GM18873 (cell line): Measurements from ENCODE around the gene ST3GAL3.
"Not testable (repeated sequence)": the region's sequence is repeated elsewhere in the genome, so short reads cannot be mapped to it uniquely, and the experiment has no call there.

ENCODE experiments used
- ATAC-seq: cut with Tn5 transposase; IDR thresholded peaks from one replicate; pipeline ENCODE4 v1.9.1; 2021; ENCODE audit warnings: mild to moderate bottlenecking, moderate library complexity, moderate number of reproducible peaks; ENCODE audit not compliant: unreplicated experiment, low FRiP score

Gene ST3GAL3

GRCh38 chr1:43812579-43812978, 105.2 kb downstream of the ST3GAL3 start:
- no peak for ATAC-seq

- no peak for ATAC-seq
These were observed 107.1 kb downstream of the ST3GAL3 start for GRCh38 chr1:43814401-43814800.

- no peak for ATAC-seq
These were observed 110.1 kb downstream of the ST3GAL3 start for GRCh38 chr1:43817304-43817939.

- no peak for ATAC-seq
These were observed 111.4 kb downstream of the ST3GAL3 start for GRCh38 chr1:43818691-43819090.

- ATAC-seq = no peak
These were observed 112.0 kb downstream of the ST3GAL3 start for GRCh38 chr1:43819357-43819756.

- ATAC-seq = no peak
These were observed 114.1 kb downstream of the ST3GAL3 start for GRCh38 chr1:43821471-43821870.

- ATAC-seq = no peak
These were observed 114.8 kb downstream of the ST3GAL3 start for GRCh38 chr1:43822040-43822690.

- ATAC-seq = no peak
These were observed 117.5 kb downstream of the ST3GAL3 start for GRCh38 chr1:43824795-43825194.

GRCh38 chr1:43828574-43828973, 121.2 kb downstream of the ST3GAL3 start:
- no peak for ATAC-seq

GRCh38 chr1:43830802-43831201, 123.5 kb downstream of the ST3GAL3 start:
- ATAC-seq = no peak

GRCh38 chr1:43831851-43832250, 124.5 kb downstream of the ST3GAL3 start:
- ATAC-seq = no peak

GRCh38 chr1:43832255-43832654, 124.9 kb downstream of the ST3GAL3 start:
- no peak for ATAC-seq

- ATAC-seq = no peak
These were observed 125.7 kb downstream of the ST3GAL3 start for GRCh38 chr1:43832998-43833397.

- not testable (repeated sequence) for ATAC-seq
These were observed 126.6 kb downstream of the ST3GAL3 start for GRCh38 chr1:43833902-43834279.

- no peak for ATAC-seq
These were observed 127.1 kb downstream of the ST3GAL3 start for GRCh38 chr1:43834280-43835081.

- no peak for ATAC-seq
These were observed 128.0 kb downstream of the ST3GAL3 start for GRCh38 chr1:43835082-43836021.

- ATAC-seq = no peak
These were observed 129.1 kb downstream of the ST3GAL3 start for GRCh38 chr1:43836267-43836951.

GRCh38 chr1:43839056-43839455, 131.7 kb downstream of the ST3GAL3 start:
- no peak for ATAC-seq

- no peak for ATAC-seq
These were observed 134.2 kb downstream of the ST3GAL3 start for GRCh38 chr1:43841321-43842174.
